H9 (cell line): ENCODE data around the gene FAS. TPM values are rescaled to one million over a fixed set of nuclear protein-coding genes. Genes with fewer than 3 reads are reported as not detected.

Source experiments
- DNase-seq: peaks from one replicate; pipeline ENCODE4 v3.0.0-alpha.2; 2017
- H2AFZ ChIP-seq: one replicate; pipeline ENCODE4 v1.6.1; 2013; ENCODE audit warnings: mild to moderate bottlenecking, low read length, control low read depth, moderate library complexity
- H2AK5ac ChIP-seq: 2 replicates; pipeline ENCODE4 v1.6.1; 2013; ENCODE audit warnings: low read length, control low read depth, mixed read lengths; ENCODE audit not compliant: insufficient read length
- H2BK120ac ChIP-seq: one replicate; pipeline ENCODE4 v1.6.1; 2013; ENCODE audit warnings: low read depth, mild to moderate bottlenecking, low read length, control low read depth, inconsistent platforms; ENCODE audit not compliant: poor library complexity, severe bottlenecking
- H2BK12ac ChIP-seq: 2 replicates; pipeline ENCODE4 v1.6.1; 2013; ENCODE audit warnings: low read length, control low read depth, mixed read lengths, low read depth; ENCODE audit not compliant: insufficient read length
- H2BK15ac ChIP-seq: 2 replicates; pipeline ENCODE4 v1.6.1; 2013; ENCODE audit warnings: low read depth, low read length, control low read depth
- H2BK20ac ChIP-seq: one replicate; pipeline ENCODE4 v1.6.1; 2013; ENCODE audit warnings: low read depth, mild to moderate bottlenecking, low read length, control low read depth, inconsistent platforms; ENCODE audit not compliant: poor library complexity, severe bottlenecking
- H2BK5ac ChIP-seq: 2 replicates; pipeline ENCODE4 v1.6.1; 2013; ENCODE audit warnings: low read length, control low read depth, mixed read lengths; ENCODE audit not compliant: insufficient read length
- H3K14ac ChIP-seq: 2 replicates; pipeline ENCODE4 v1.6.1; 2013; ENCODE audit warnings: low read length, control low read depth; ENCODE audit not compliant: insufficient read depth
- H3K18ac ChIP-seq: 2 replicates; pipeline ENCODE4 v1.6.1; 2013; ENCODE audit warnings: low read depth, mild to moderate bottlenecking, mixed read lengths, low read length, control low read depth; ENCODE audit not compliant: insufficient read length
- H3K23ac ChIP-seq: 2 replicates; pipeline ENCODE4 v1.6.1; 2013; ENCODE audit warnings: low read length, control low read depth, mixed read lengths, low read depth; ENCODE audit not compliant: insufficient read length
- H3K23me2 ChIP-seq: 2 replicates; pipeline ENCODE4 v1.6.1; 2013; ENCODE audit warnings: low read depth, mild to moderate bottlenecking, mixed read lengths, low read length, control low read depth; ENCODE audit not compliant: insufficient read length, poor library complexity, severe bottlenecking
- H3K27ac ChIP-seq: 2 replicates; pipeline ENCODE4 v1.5.1; 2013; ENCODE audit warnings: low read length, control low read depth, mixed read lengths, low read depth; ENCODE audit not compliant: insufficient read length
- H3K27me3 ChIP-seq: 2 replicates; pipeline ENCODE4 v1.6.1; 2013; ENCODE audit warnings: low read length, control low read depth, inconsistent platforms; ENCODE audit not compliant: insufficient read depth
- H3K4ac ChIP-seq: 2 replicates; pipeline ENCODE4 v1.6.1; 2013; ENCODE audit warnings: low read depth, mild to moderate bottlenecking, control low read depth, inconsistent platforms, low read length, moderate library complexity
- H3K4me1 ChIP-seq: 2 replicates; pipeline ENCODE4 v1.6.1; 2013; ENCODE audit warnings: low read length, control low read depth, inconsistent platforms; ENCODE audit not compliant: insufficient read depth
- H3K4me2 ChIP-seq: 2 replicates; pipeline ENCODE4 v1.6.1; 2013; ENCODE audit warnings: low read length, control low read depth, mixed read lengths; ENCODE audit not compliant: insufficient read length, insufficient read depth
- H3K56ac ChIP-seq: 2 replicates; pipeline ENCODE4 v1.6.1; 2013; ENCODE audit warnings: low read depth, mild to moderate bottlenecking, mixed read lengths, low read length, control low read depth; ENCODE audit not compliant: insufficient read length
- H3K79me1 ChIP-seq: 2 replicates; pipeline ENCODE4 v1.6.1; 2013; ENCODE audit warnings: low read depth, mild to moderate bottlenecking, moderate library complexity, low read length, control low read depth, inconsistent platforms; ENCODE audit not compliant: insufficient read depth, poor library complexity, severe bottlenecking
- H3K79me2 ChIP-seq: 2 replicates; pipeline ENCODE4 v1.6.1; 2013; ENCODE audit warnings: low read length, control low read depth, inconsistent platforms; ENCODE audit not compliant: insufficient read depth
- H3K9ac ChIP-seq: 2 replicates; pipeline ENCODE4 v1.6.1; 2013; ENCODE audit warnings: low read length, control low read depth, mixed read lengths; ENCODE audit not compliant: insufficient read length; ENCODE audit errors: extremely low read depth
- H3K9me3 ChIP-seq: one replicate; pipeline ENCODE4 v1.6.1; 2013; ENCODE audit warnings: low read depth, low read length, inconsistent platforms; ENCODE audit not compliant: control insufficient read depth
- H3T11ph ChIP-seq: one replicate; pipeline ENCODE4 v1.6.1; 2013; ENCODE audit warnings: mild to moderate bottlenecking, low read length, control low read depth, inconsistent platforms
- H4K20me1 ChIP-seq: one replicate; pipeline ENCODE4 v1.6.1; 2013; ENCODE audit not compliant: control insufficient read depth, insufficient read length, insufficient read depth
- H4K5ac ChIP-seq: 2 replicates; pipeline ENCODE4 v1.6.1; 2013; ENCODE audit warnings: low read depth, mild to moderate bottlenecking, mixed read lengths, low read length, control low read depth; ENCODE audit not compliant: insufficient read length
- H4K8ac ChIP-seq: replicated peaks from 2 replicates; pipeline ENCODE4 v1.6.1; 2013; ENCODE audit warnings: low read length, control low read depth, mixed read lengths, low read depth; ENCODE audit not compliant: insufficient read length
- H4K91ac ChIP-seq: 2 replicates; pipeline ENCODE4 v1.6.1; 2013; ENCODE audit warnings: low read depth, mild to moderate bottlenecking, moderate library complexity, mixed read lengths, low read length, control low read depth; ENCODE audit not compliant: insufficient read length
- H3K27ac Mint-ChIP-seq, 3 experiments: 2 replicates in 2 of 3; 3 replicates in 1 of 3; pipeline ENCODE4 v1.8.0; 2020 to 2021; ENCODE audit warnings: mixed read lengths in 3 of 3, mild to moderate bottlenecking in 1 of 3, moderate library complexity in 1 of 3
- H3K27me3 Mint-ChIP-seq: 2 replicates; pipeline ENCODE4 v1.8.0; 2021; ENCODE audit warnings: low read depth, mild to moderate bottlenecking, moderate library complexity, mixed read lengths
- H3K36me3 Mint-ChIP-seq, 3 experiments: 2 replicates in 2 of 3; 3 replicates in 1 of 3; pipeline ENCODE4 v1.8.0; 2020 to 2021; ENCODE audit warnings: low read depth in 3 of 3, mixed read lengths in 3 of 3; ENCODE audit not compliant: insufficient read depth in 1 of 3
- H3K4me1 Mint-ChIP-seq, 2 experiments: 2 replicates each; pipeline ENCODE4 v1.8.0; 2020; ENCODE audit warnings: mixed read lengths in 2 of 2
- H3K4me3 Mint-ChIP-seq, 2 experiments: 2 replicates in 1 of 2; 3 replicates in 1 of 2; pipeline ENCODE4 v1.8.0; 2020 to 2021; ENCODE audit warnings: mild to moderate bottlenecking in 2 of 2, mixed read lengths in 2 of 2, moderate library complexity in 1 of 2
- H3K9me3 Mint-ChIP-seq, 2 experiments: 2 replicates in 1 of 2; 3 replicates in 1 of 2; pipeline ENCODE4 v1.8.0; 2020; ENCODE audit warnings: mild to moderate bottlenecking in 2 of 2, mixed read lengths in 2 of 2, moderate library complexity in 1 of 2
- CTCF ChIP-seq: fragments of 200-600 bp; sonication (generic); conservative IDR thresholded peaks from 3 replicates; pipeline ENCODE4 v1.8.0; 2021; ENCODE audit warnings: antibody characterized with exemption, mild to moderate bottlenecking
- WGBS: extraction: QIAGEN DNeasy Blood & Tissue Kit; methylation state at CpG from one replicate; pipeline ENCODE4 v1.1.7; 2013; ENCODE audit warnings: missing lambda C conversion rate, low lambda C conversion rate, mixed read lengths; ENCODE audit not compliant: insufficient read length; ENCODE audit errors: extremely low coverage; 5-methylcytosine and 5-hydroxymethylcytosine counted together
- total RNA-seq: library from RNA; stranded (reverse); gene quantifications from 2 replicates; pipeline ENCODE4 v1.2.1, GENCODE V29; 2021

The FAS gene
- total RNA-seq, 1 experiment from 2014 or later: 3.0 TPM

- H3K14ac ChIP-seq: no peak overlapping the region
- H3K56ac ChIP-seq: no peak overlapping the region
- H3K9me3 ChIP-seq: no peaks in the 10 kb centered on the region
- no peaks in the 10 kb centered on the region for H3K79me2 ChIP-seq
- no peak overlapping the region for H2BK120ac ChIP-seq
- no peak overlapping the region for H3K27ac ChIP-seq
- Mint-ChIP-seq H3K27me3 (no peaks in the 10 kb centered on the region), H3K27ac (no peak overlapping the region), H3K36me3 (no peaks in the 10 kb centered on the region), H3K4me3 (no peak overlapping the region), H3K4me1 (peaks cover 10% of the 10 kb centered on the region in 2 experiments), H3K9me3 (no peaks in the 10 kb centered on the region)
- H3K4ac ChIP-seq: no peak overlapping the region
- no peak overlapping the region for H3K23ac ChIP-seq
- H3K4me2 ChIP-seq: no peak overlapping the region
- H2BK5ac ChIP-seq: no peak overlapping the region
- no peaks in the 10 kb centered on the region for H3K79me1 ChIP-seq
- WGBS: no CpG with 5 or more reads among the region's 4 CpGs
- H3K4me1 ChIP-seq: no peaks in the 10 kb centered on the region
- H2BK12ac ChIP-seq: no peak overlapping the region
- no peaks in the 10 kb centered on the region for H4K20me1 ChIP-seq
- no peak overlapping the region for H3K18ac ChIP-seq
- no peak overlapping the region for H4K8ac ChIP-seq
- no peak for TF ChIP-seq CTCF
- H4K91ac ChIP-seq: no peak overlapping the region
- DNase-seq: no peak
- H2BK20ac ChIP-seq: no peak overlapping the region
- no peak overlapping the region for H2AFZ ChIP-seq
- no peak overlapping the region for H3T11ph ChIP-seq
- no peaks in the 10 kb centered on the region for H3K27me3 ChIP-seq
- no peaks in the 10 kb centered on the region for H3K23me2 ChIP-seq
- no peak overlapping the region for H4K5ac ChIP-seq
- H3K9ac ChIP-seq: no peak overlapping the region
- no peak overlapping the region for H2BK15ac ChIP-seq
- H2AK5ac ChIP-seq: no peak overlapping the region
These were observed 9.8 kb upstream of the FAS start for GRCh38 chr10:88980800-88981199.
